HepG2 (cell line): Measurements from ENCODE around the gene PCGF3. TPM values are rescaled to one million over a fixed set of nuclear protein-coding genes. Genes with fewer than 3 reads are reported as not detected.
A peak's percentile ranks its signal among the peaks of the same experiment; 100 is the strongest.
"Not testable (repeated sequence)": the region's sequence is repeated elsewhere in the genome, so short reads cannot be mapped to it uniquely, and the experiment has no call there.

ENCODE experiments used
- ATAC-seq: fragments of 200-7000 bp; cut with Tn5 transposase; 3 replicates; pipeline ENCODE4 v1.9.1; 2020; ENCODE audit warnings: mild to moderate bottlenecking, moderate library complexity
- BruUV-seq: library from RNA; stranded (reverse); fragments of 400-500 nt; replicated peaks from 2 replicates; lab custom pipeline; 2021; lab: Mats Ljungman, UMichigan
- CTCF ChIA-PET: fragments of 300-600 bp; formaldehyde crosslinking; extraction: SDS; loops from one replicate; lab custom pipeline; 2021; ENCODE audit warnings: low total read pairs, inconsistent platforms, low intra/inter-chr PET ratio; lab: Yijun Ruan, JAX
- POLR2A ChIA-PET: fragments of 350-600 bp; sonication (Branson Sonifier 250); formaldehyde crosslinking; loops from one replicate; lab custom pipeline; 2020; ENCODE audit warnings: antibody characterized with exemption, inconsistent platforms; lab: Yijun Ruan, JAX
- DNase-seq: peaks from one replicate; pipeline ENCODE4 v3.0.0-alpha.2; 2015; ENCODE audit warnings: low spot score
- FAIRE-seq: peaks from 3 replicates; lab custom pipeline; 2011; peaks lifted over from hg19 to GRCh38; lab: Jason Lieb, UNC
- H2AFZ ChIP-seq: one replicate; pipeline ENCODE4 v1.6.1; 2011; ENCODE audit warnings: low read length, inconsistent platforms
- H3K27ac ChIP-seq: fragments of 300-600 bp; 3 replicates; pipeline ENCODE4 v1.8.0; 2011; ENCODE audit warnings: mixed run types, mild to moderate bottlenecking, mixed read lengths, low read length, inconsistent platforms; ENCODE audit not compliant: insufficient read depth; ENCODE audit errors: extremely low read length
- H3K27me3 ChIP-seq, 2 experiments: fragments of 200-600 bp in 1 of 2; 2 replicates in 1 of 2; 3 replicates in 1 of 2; pipeline versions ENCODE4 v1.6.0 to v1.8.0; 2011; ENCODE audit warnings: low read length in 2 of 2, mild to moderate bottlenecking in 2 of 2, moderate library complexity in 2 of 2, inconsistent platforms in 1 of 2; ENCODE audit not compliant: insufficient read depth in 2 of 2, control insufficient read depth in 1 of 2
- H3K36me3 ChIP-seq, 2 experiments: fragments of 200-600 bp in 1 of 2; replicated peaks in 1 of 2; 2 replicates in 1 of 2; 3 replicates in 1 of 2; pipeline versions ENCODE4 v1.5.1 to v1.8.0; 2011; ENCODE audit warnings: low read length in 2 of 2, inconsistent platforms in 1 of 2; ENCODE audit not compliant: insufficient read depth in 2 of 2, control insufficient read depth in 1 of 2
- H3K4me1 ChIP-seq: 2 replicates; pipeline ENCODE4 v1.5.1; 2012; ENCODE audit warnings: low read length, inconsistent platforms; ENCODE audit not compliant: insufficient read depth
- H3K4me2 ChIP-seq: 2 replicates; pipeline ENCODE4 v1.6.0; 2011; ENCODE audit warnings: low read depth, low read length, inconsistent platforms
- H3K4me3 ChIP-seq, 3 experiments: fragments of 200-600 bp in 1 of 3; sonication (generic), shearing (Covaris generic) in 1 of 3; replicated peaks in 1 of 3; 2 replicates each; pipeline ENCODE4 v1.5.1; 2011 to 2016; ENCODE audit warnings: low read length in 3 of 3, inconsistent platforms in 2 of 3, low read depth in 2 of 3, mild to moderate bottlenecking in 2 of 3, control low read depth in 1 of 3, mixed read lengths in 1 of 3; ENCODE audit not compliant: insufficient read depth in 1 of 3
- H3K79me2 ChIP-seq: one replicate; pipeline ENCODE4 v1.6.1; 2011; ENCODE audit warnings: low read length, inconsistent platforms; ENCODE audit not compliant: insufficient read depth
- H3K9ac ChIP-seq: 2 replicates; pipeline ENCODE4 v1.6.0; 2011; ENCODE audit warnings: mild to moderate bottlenecking, low read depth, low read length, inconsistent platforms; ENCODE audit not compliant: insufficient read depth
- H3K9me3 ChIP-seq: 2 replicates; pipeline ENCODE4 v1.5.1; 2012; ENCODE audit warnings: mild to moderate bottlenecking, low read length
- H4K20me1 ChIP-seq: 2 replicates; pipeline ENCODE4 v1.6.0; 2011; ENCODE audit warnings: inconsistent platforms, mild to moderate bottlenecking, low read length, moderate library complexity; ENCODE audit not compliant: insufficient read depth
- AGO2 ChIP-seq: fragments of 200-400 bp; formaldehyde crosslinking; optimal IDR thresholded peaks from 2 replicates; pipeline ENCODE3; 2017; ENCODE audit warnings: mild to moderate bottlenecking, low read depth, low read length, moderate library complexity
- NFE2L2 ChIP-seq: fragments of 150-350 bp; IDR thresholded peaks from 2 replicates; pipeline ENCODE4 v1.6.1; 2014; ENCODE audit warnings: low read length
- TAF15 ChIP-seq: fragments of 200-400 bp; formaldehyde crosslinking; IDR thresholded peaks from one replicate; pipeline ENCODE4 v1.6.1; 2018; ENCODE audit warnings: mild to moderate bottlenecking, low read depth, low read length; ENCODE audit not compliant: poor library complexity, severe bottlenecking
- ZNF12 ChIP-seq: sonication (generic); formaldehyde crosslinking; IDR thresholded peaks from 2 replicates; pipeline ENCODE4 v1.5.0; 2020; ENCODE audit warnings: missing genetic modification reagents
- ZNF232 ChIP-seq: sonication (generic); formaldehyde crosslinking; IDR thresholded peaks from 2 replicates; pipeline ENCODE4 v1.4.0; 2020; ENCODE audit warnings: missing genetic modification reagents, borderline replicate concordance
- ZNF557 ChIP-seq: sonication (generic); formaldehyde crosslinking; IDR thresholded peaks from 2 replicates; pipeline ENCODE4 v1.4.0; 2020; ENCODE audit warnings: missing genetic modification reagents
- WGBS: methylation state at CpG from one replicate; pipeline ENCODE4 v1.1.6; 2017; ENCODE audit warnings: low lambda C conversion rate; 5-methylcytosine and 5-hydroxymethylcytosine counted together
- in situ Hi-C: cut with HindIII; loops from 2 replicates; pipeline ENCODE4 v1.10.0; 2017; ENCODE audit warnings: low pct_unique_long_range_greater_than_20kb; ENCODE audit not compliant: extremely low pct_ligation_motif_present
- intact Hi-C: fragments of 100-400 bp; cut with micrococcal nuclease; formaldehyde crosslinking; loops from one replicate; pipeline ENCODE4 v1.10.0; 2022; ENCODE audit not compliant: unreplicated experiment
- polyA plus RNA-seq, 8 experiments: library from polyadenylated mRNA; depleted of rRNA in 3 of 8; stranded (reverse) in 7 of 8; unstranded in 1 of 8; fragments of >200 nt; fragmentation: Illumina TruSeq in 4 of 8; extraction: Trizol in 4 of 8; gene quantifications; 2 replicates each; pipeline versions ENCODE4 v1.2.1 to v1.2.3, GENCODE V29; 2011 to 2016; ENCODE audit warnings: low read depth in 4 of 8, missing spikeins in 1 of 8, mixed read lengths in 1 of 8; ENCODE audit not compliant: insufficient read depth in 1 of 8
- total RNA-seq, 5 experiments: library from RNA; depleted of rRNA; stranded (reverse); fragments of >200 nt; fragmentation: Illumina TruSeq; extraction: Trizol; gene quantifications; 2 replicates each; pipeline ENCODE4 v1.2.3, GENCODE V29; 2016; ENCODE audit warnings: low read depth in 1 of 5
- TF ChIP-seq, protein P1 (sequence below): IDR thresholded peaks from 2 replicates; pipeline ENCODE4 v1.6.1; 2016; ENCODE audit warnings: low read depth, borderline replicate concordance
- TF ChIP-seq, protein P2 (sequence below): IDR thresholded peaks from 2 replicates; pipeline ENCODE4 v1.6.1; 2012; ENCODE audit warnings: low read depth, low read length, improper control_type of control experiment

Gene PCGF3
- total and polyA plus RNA-seq, 2 of the 13 experiments (the other 11 are each of a cell fraction or from before 2014, with no cell fraction given) = 28.6 to 66.2 TPM

DNA sequence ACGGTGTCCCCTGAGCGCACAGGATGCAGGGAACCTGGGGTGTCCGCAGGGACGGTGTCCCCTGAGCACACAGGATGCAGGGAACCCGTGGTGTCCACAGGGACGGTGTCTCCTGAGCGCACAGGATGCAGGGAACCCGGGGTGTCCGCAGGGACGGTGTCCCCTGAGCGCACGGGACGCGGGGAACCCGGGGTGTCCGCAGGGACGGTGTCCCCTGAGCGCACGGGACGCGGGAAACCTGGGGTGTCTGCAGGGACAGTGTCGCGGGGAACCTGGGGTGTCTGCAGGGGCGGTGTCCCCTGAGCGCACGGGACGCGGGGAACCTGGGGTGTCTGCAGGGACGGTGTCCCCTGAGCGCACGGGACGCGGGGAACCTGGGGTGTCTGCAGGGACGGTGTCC is 30.9 kb downstream of the PCGF3 start:
- CTCF ChIA-PET, H3K79me2 ChIP-seq, H3K4me1 ChIP-seq, H4K20me1 ChIP-seq, H3K27me3 ChIP-seq, POLR2A ChIA-PET, H2AFZ ChIP-seq, DNase-seq, BruUV-seq, H3K9ac ChIP-seq, in situ Hi-C loops, H3K4me3 ChIP-seq: not testable (repeated sequence)
- H3K36me3 ChIP-seq = peaks cover 18 to 48% of the 10 kb centered on the region in 2 experiments
- WGBS = 99% methylated on average over 31 of the region's 34 CpGs
- TF ChIP-seq AGO2 = peak; percentile 57
- TF ChIP-seq, all 625 proteins: peak for 1; not testable (repeated sequence) for 624
- ATAC-seq, H3K27ac ChIP-seq, H3K4me2 ChIP-seq, FAIRE-seq, H3K9me3 ChIP-seq, intact Hi-C loops: not testable (repeated sequence)

DNA sequence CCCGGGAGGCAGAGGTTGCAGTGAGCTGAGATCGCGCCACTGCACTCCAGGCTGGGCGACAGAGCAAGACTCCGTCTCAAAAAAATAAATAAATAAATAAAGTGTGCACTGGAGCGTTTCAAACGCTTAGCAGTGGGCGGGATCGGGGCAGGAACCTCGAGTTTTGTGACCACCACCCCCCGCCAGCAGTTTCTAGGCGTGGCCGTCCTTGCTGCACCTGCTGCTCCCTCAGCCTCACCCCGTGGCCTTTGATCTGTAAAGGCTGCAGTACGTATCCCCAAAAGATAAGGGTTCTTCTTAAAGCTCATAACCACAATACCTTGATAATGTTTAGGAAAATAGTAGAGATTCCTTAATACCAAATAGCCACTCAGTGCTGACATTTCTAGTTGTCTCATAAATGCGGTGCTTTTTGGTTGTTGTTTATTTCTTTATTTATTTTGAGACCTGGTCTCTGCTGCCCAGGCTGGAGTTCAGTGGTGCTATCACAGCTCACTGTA is 33.2 kb downstream of the PCGF3 start:
- FAIRE-seq = no peak
- TF ChIP-seq NFE2L2 = no peak
- TF ChIP-seq TAF15 = no peak
- TF ChIP-seq, protein P1, sequence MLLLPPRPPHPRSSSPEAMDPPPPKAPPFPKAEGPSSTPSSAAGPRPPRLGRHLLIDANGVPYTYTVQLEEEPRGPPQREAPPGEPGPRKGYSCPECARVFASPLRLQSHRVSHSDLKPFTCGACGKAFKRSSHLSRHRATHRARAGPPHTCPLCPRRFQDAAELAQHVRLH (CRISPR knock-in tag) = no peak
- TF ChIP-seq ZNF557 (CRISPR knock-in tag) = no peak
- no peak for TF ChIP-seq ZNF232 (CRISPR knock-in tag)
- TF ChIP-seq, protein P2, sequence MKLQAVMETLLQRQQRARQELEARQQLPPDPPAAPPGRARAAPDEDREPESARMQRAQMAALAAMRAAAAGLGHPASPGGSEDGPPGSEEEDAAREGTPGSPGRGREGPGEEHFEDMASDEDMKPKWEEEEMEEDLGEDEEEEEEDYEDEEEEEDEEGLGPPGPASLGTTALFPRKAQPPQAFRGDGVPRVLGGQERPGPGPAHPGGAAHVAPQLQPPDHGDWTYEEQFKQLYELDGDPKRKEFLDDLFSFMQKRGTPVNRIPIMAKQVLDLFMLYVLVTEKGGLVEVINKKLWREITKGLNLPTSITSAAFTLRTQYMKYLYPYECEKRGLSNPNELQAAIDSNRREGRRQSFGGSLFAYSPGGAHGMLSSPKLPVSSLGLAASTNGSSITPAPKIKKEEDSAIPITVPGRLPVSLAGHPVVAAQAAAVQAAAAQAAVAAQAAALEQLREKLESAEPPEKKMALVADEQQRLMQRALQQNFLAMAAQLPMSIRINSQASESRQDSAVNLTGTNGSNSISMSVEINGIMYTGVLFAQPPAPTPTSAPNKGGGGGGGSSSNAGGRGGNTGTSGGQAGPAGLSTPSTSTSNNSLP = no peak
- no peak for TF ChIP-seq ZNF12 (CRISPR knock-in tag)
- TF ChIP-seq, all 625 proteins: peak for 0

More for the DNA sequence above, 33.2 kb downstream of the PCGF3 start:
- POLR2A ChIA-PET = no interaction called here
- BruUV-seq = no TSS peak
- Histone ChIP-seq H3K36me3 (peaks cover 17 to 39% of the 10 kb centered on the region in 2 experiments), H4K20me1 (peaks cover 13% of the 10 kb centered on the region; the same call in 1 of the 2 replicates), H3K9me3 (no peaks in the 10 kb centered on the region), H3K4me1 (no peaks in the 10 kb centered on the region), H3K27ac (no peak overlapping the region), H3K79me2 (no peaks in the 10 kb centered on the region), H3K4me2 (no peak overlapping the region), H3K9ac (no peak overlapping the region), H3K4me3 (no peak overlapping the region), H3K27me3 (no peaks in the 10 kb centered on the region), H2AFZ (no peak overlapping the region)
- DNase-seq (no peak), ATAC-seq (no peak)
- in situ Hi-C loops (no loop called here), intact Hi-C loops (no loop called here)
- 94% methylated on average over 15 of the region's 16 CpGs for WGBS
- CTCF ChIA-PET = no interaction called here
